ENCODE data around the gene PLCB4. TPM values are rescaled to one million over a fixed set of nuclear protein-coding genes. Genes with fewer than 3 reads are reported as not detected.

PLCB4 gene
- polyA plus RNA-seq, 1 experiment = 8.8 TPM

DNA sequence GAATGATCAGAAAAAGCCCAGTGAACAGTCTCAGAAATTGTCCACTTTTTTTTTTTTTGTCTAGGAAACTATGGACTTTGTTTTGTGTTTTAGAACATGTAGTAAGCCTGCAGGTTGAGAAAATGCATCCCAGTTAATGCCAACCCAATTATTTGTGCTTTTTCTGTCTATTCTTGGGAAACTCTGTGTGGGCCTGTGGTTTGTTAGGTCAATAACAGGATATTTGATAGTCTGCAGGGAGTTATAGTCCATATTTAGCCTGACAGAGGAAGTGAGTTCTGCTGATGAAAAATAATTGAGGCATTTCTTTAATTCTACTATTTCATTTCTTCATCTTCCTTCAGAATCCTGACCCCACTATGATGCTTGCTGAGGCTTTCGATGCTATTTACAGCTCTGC, 291.5 kb downstream of the PLCB4 start:
- CTCF ChIA-PET = interaction anchor here (0.6 to 1.8 kb wide), 14 partner anchors 8 to 610 kb away, joined by 3 to 15 read pairs (median 4); no protein-coding TSS in a partner anchor
- no peak for DNase-seq (ENCODE audit: low read depth)
- Histone ChIP-seq H3K36me3 (ENCODE audit: control insufficient read depth, insufficient read depth, low read length) (no peaks in the 10 kb centered on the region), H3K27me3 (ENCODE audit: control insufficient read depth, insufficient read depth, low read length) (no peaks in the 10 kb centered on the region), H3K4me3 (ENCODE audit: low read depth, low read length) (no peak overlapping the region)
- POLR2A ChIA-PET = interaction anchor here (0.5 kb wide), 1 partner anchor 362 kb away, joined by 3 read pairs; no protein-coding TSS in a partner anchor
- TF ChIP-seq, protein P1, sequence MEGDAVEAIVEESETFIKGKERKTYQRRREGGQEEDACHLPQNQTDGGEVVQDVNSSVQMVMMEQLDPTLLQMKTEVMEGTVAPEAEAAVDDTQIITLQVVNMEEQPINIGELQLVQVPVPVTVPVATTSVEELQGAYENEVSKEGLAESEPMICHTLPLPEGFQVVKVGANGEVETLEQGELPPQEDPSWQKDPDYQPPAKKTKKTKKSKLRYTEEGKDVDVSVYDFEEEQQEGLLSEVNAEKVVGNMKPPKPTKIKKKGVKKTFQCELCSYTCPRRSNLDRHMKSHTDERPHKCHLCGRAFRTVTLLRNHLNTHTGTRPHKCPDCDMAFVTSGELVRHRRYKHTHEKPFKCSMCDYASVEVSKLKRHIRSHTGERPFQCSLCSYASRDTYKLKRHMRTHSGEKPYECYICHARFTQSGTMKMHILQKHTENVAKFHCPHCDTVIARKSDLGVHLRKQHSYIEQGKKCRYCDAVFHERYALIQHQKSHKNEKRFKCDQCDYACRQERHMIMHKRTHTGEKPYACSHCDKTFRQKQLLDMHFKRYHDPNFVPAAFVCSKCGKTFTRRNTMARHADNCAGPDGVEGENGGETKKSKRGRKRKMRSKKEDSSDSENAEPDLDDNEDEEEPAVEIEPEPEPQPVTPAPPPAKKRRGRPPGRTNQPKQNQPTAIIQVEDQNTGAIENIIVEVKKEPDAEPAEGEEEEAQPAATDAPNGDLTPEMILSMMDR (IDR thresholded peaks at IDR 0.05; ENCODE audit: insufficient read depth, low read depth, low read length) = no peak

DNA sequence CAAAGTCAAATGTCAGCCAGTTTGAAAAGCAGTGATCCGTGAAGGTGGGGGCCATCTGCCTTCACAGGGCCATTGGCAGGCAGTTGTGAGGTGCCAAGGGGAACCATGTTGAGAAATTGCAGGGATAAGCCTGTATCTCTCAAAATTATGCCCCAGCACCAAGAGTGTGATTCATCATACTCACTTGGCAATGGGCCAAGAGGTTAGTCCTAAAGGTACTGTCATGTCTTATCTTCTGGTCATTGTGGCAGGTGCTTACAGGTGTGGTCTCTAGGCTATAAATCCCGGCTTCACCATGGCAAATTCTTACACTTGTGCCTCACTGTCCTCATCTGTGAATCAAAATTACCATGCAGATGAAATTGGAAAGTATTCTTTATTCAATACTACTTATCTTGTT, 294.8 kb downstream of the PLCB4 start:
- Histone ChIP-seq H3K27me3 (ENCODE audit: control insufficient read depth, insufficient read depth, low read length) (no peaks in the 10 kb centered on the region), H3K4me3 (ENCODE audit: low read depth, low read length) (no peak overlapping the region), H3K36me3 (ENCODE audit: control insufficient read depth, insufficient read depth, low read length) (no peaks in the 10 kb centered on the region)
- CTCF ChIA-PET = interaction anchor here (1.0 to 2.3 kb wide), 3 partner anchors 13 to 510 kb away, joined by 3 to 8 read pairs (median 4); no protein-coding TSS in a partner anchor
- TF ChIP-seq, protein P1 (IDR thresholded peaks at IDR 0.05; ENCODE audit: insufficient read depth, low read depth, low read length) = no peak
- POLR2A ChIA-PET = no interaction called here
- DNase-seq (ENCODE audit: low read depth) = no peak

DNA sequence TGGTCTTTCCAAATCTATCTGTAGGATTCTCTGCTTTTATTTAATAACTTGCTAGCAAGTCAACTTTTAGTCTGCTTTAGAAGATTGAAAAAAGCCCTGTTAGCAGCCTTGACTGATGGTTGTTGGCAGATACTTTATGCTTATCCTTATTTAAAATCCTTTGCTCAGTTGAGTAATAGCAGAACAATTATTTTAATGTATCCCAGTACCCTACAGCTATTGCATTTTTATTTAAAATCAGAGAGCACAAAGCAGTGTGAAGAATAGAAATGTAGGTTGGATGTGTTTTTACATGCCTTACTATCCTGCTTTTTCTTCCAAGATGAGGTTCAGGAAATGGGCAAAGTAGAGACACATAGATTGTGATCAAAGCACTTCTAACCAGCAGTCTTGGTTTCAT, 298.4 kb downstream of the PLCB4 start:
- TF ChIP-seq, protein P1 (IDR thresholded peaks at IDR 0.05; ENCODE audit: insufficient read depth, low read depth, low read length) = no peak
- DNase-seq (ENCODE audit: low read depth) = no peak
- H3K36me3 ChIP-seq (ENCODE audit: control insufficient read depth, insufficient read depth, low read length) = no peaks in the 10 kb centered on the region
- H3K27me3 ChIP-seq (ENCODE audit: control insufficient read depth, insufficient read depth, low read length) = no peaks in the 10 kb centered on the region
- POLR2A ChIA-PET = no interaction called here
- CTCF ChIA-PET = no interaction called here
- H3K4me3 ChIP-seq (ENCODE audit: low read depth, low read length) = no peak overlapping the region

DNA sequence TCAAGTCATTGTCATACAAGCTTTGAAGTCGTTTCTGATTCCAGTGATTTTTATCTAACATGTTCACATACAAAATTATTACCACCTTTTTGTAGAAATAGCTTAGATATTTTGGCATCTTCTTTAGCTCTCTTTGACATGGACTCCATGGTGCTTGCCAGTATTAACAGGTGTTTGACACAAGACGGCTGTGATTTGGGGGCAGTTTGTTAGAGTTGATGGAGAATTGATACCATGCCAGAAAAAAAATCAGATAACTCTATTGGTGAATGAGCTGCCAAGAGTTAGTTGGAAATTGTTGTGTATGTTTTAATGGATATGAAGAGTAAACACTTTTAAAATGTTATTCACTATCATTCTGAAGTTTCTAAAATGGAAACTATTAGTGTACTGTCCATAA, 298.9 kb downstream of the PLCB4 start:
- H3K36me3 ChIP-seq (ENCODE audit: control insufficient read depth, insufficient read depth, low read length) = no peaks in the 10 kb centered on the region
- DNase-seq (ENCODE audit: low read depth) = no peak
- TF ChIP-seq, protein P1 (IDR thresholded peaks at IDR 0.05; ENCODE audit: insufficient read depth, low read depth, low read length) = no peak
- CTCF ChIA-PET = interaction anchor here (1.7 kb wide), 1 partner anchor 8 kb away, joined by 5 read pairs; no protein-coding TSS in a partner anchor
- POLR2A ChIA-PET = no interaction called here
- no peak overlapping the region for H3K4me3 ChIP-seq (ENCODE audit: low read depth, low read length)
- no peaks in the 10 kb centered on the region for H3K27me3 ChIP-seq (ENCODE audit: control insufficient read depth, insufficient read depth, low read length)

DNA sequence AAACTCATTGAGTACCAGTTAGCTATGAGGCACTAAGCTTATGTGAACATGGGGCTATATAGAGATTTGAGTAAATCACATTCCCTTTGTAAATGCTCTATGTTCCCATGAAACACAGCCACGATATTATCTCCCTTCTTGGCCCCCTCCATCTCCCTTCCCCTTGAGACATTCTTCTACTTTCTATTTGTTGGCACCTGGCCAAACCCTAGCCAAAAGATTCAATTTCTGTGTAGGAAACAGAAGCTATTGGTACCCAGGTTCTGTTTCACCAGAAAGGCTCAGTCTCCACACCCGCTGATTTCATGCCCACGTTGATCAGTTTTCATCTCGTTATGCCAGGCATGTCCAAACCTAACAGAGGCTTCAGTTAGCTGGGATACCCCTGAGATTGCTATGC, 300.0 kb downstream of the PLCB4 start:
- no peaks in the 10 kb centered on the region; the same call in 1 of the 2 replicates for H3K36me3 ChIP-seq (ENCODE audit: control insufficient read depth, insufficient read depth, low read length)
- H3K27me3 ChIP-seq (ENCODE audit: control insufficient read depth, insufficient read depth, low read length) = no peaks in the 10 kb centered on the region
- POLR2A ChIA-PET = no interaction called here

More for the DNA sequence above, 300.0 kb downstream of the PLCB4 start:
- TF ChIP-seq, protein P1 (IDR thresholded peaks at IDR 0.05; ENCODE audit: insufficient read depth, low read depth, low read length) = no peak
- H3K4me3 ChIP-seq (ENCODE audit: low read depth, low read length) = no peak overlapping the region
- CTCF ChIA-PET = interaction anchor here (1.0 to 1.7 kb wide), 3 partner anchors 9 to 437 kb away, joined by 3 to 5 read pairs (median 3); no protein-coding TSS in a partner anchor
- DNase-seq (ENCODE audit: low read depth) = no peak

Measured in BJ (cell line).